Measurements from ENCODE around the gene ARHGAP26. TPM values are rescaled to one million over a fixed set of nuclear protein-coding genes. Genes with fewer than 3 reads are reported as not detected.
A peak's percentile ranks its signal among the peaks of the same experiment; 100 is the strongest.

The ARHGAP26 gene
- total and polyA plus RNA-seq, 2 experiments from 2014 or later = 9.5 to 16.8 TPM

GRCh38 chr5:143229896-143230675 is 459.9 kb downstream of the ARHGAP26 start:
- H3K27me3 Mint-ChIP-seq (ENCODE audit: insufficient read depth, low read depth, poor library complexity) = no peaks in the 10 kb centered on the region
- no peaks in the 10 kb centered on the region for H3K9me3 Mint-ChIP-seq

More at GRCh38 chr5:143229896-143230675, 459.9 kb downstream of the ARHGAP26 start:
- Mint-ChIP-seq H3K36me3 (ENCODE audit: low read depth) (no peaks in the 10 kb centered on the region), H3K27ac (no peak overlapping the region), H3K4me3 (no peak overlapping the region), H3K4me1 (peaks cover 11% of the 10 kb centered on the region)
- no peak overlapping the region for H2AFZ ChIP-seq
- TF ChIP-seq CTCF (conservative IDR thresholded peaks at IDR 0.05; ENCODE audit: low read depth in 2 of 2) (no peak), EZH2 (IDR thresholded peaks at IDR 0.05; ENCODE audit: low read depth, unreplicated experiment) (no peak), STAT1 (IDR thresholded peaks at IDR 0.05; ENCODE audit: unreplicated experiment) (no peak), ZNF114 (CRISPR knock-in tag; IDR thresholded peaks at IDR 0.05) (no peak), POLR2AphosphoS5 (IDR thresholded peaks at IDR 0.05; ENCODE audit: low read depth) (no peak), NANOG (IDR thresholded peaks at IDR 0.05; ENCODE audit: borderline replicate concordance) (no peak), CREB1 (CRISPR knock-in tag; IDR thresholded peaks at IDR 0.05; ENCODE audit: low read depth) (no peak), ZNF462 (CRISPR knock-in tag; IDR thresholded peaks at IDR 0.05) (no peak), ZNF331 (CRISPR knock-in tag; IDR thresholded peaks at IDR 0.05; ENCODE audit: low read depth) (no peak), ETS1 (IDR thresholded peaks at IDR 0.05) (no peak), EZH2phosphoT487 (IDR thresholded peaks at IDR 0.05; ENCODE audit: unreplicated experiment) (no peak), REST (IDR thresholded peaks at IDR 0.05; ENCODE audit: unreplicated experiment) (no peak), JUNB (IDR thresholded peaks at IDR 0.05; ENCODE audit: unreplicated experiment) (no peak)
- H3K9me2 ChIP-seq (ENCODE audit: insufficient read depth) = no peaks in the 10 kb centered on the region
- no peaks in the 10 kb centered on the region for H3K27me3 ChIP-seq (ENCODE audit: insufficient read depth)
- DNase-seq (ENCODE audit: low spot score) (no peak), ATAC-seq (peak; percentile 79)
- no peaks in the 10 kb centered on the region for H3K4me1 ChIP-seq (ENCODE audit: insufficient read depth)
- H3K4me2 ChIP-seq = no peak overlapping the region
- H3K27ac ChIP-seq (ENCODE audit: low read depth) = no peak overlapping the region
- no peaks in the 10 kb centered on the region for H3K79me2 ChIP-seq (replicated peaks; ENCODE audit: insufficient read depth)
- H3K4me3 ChIP-seq = no peak overlapping the region
- H4K20me1 ChIP-seq (replicated peaks; ENCODE audit: insufficient read depth) = no peaks in the 10 kb centered on the region
- H3F3A ChIP-seq (replicated peaks; ENCODE audit: low read depth) = no peaks in the 10 kb centered on the region
- H3K36me3 ChIP-seq (ENCODE audit: insufficient read depth) = no peaks in the 10 kb centered on the region

All from GM23338 (cell line).